ENCODE data around the gene PELI2.

Gene PELI2

DNA sequence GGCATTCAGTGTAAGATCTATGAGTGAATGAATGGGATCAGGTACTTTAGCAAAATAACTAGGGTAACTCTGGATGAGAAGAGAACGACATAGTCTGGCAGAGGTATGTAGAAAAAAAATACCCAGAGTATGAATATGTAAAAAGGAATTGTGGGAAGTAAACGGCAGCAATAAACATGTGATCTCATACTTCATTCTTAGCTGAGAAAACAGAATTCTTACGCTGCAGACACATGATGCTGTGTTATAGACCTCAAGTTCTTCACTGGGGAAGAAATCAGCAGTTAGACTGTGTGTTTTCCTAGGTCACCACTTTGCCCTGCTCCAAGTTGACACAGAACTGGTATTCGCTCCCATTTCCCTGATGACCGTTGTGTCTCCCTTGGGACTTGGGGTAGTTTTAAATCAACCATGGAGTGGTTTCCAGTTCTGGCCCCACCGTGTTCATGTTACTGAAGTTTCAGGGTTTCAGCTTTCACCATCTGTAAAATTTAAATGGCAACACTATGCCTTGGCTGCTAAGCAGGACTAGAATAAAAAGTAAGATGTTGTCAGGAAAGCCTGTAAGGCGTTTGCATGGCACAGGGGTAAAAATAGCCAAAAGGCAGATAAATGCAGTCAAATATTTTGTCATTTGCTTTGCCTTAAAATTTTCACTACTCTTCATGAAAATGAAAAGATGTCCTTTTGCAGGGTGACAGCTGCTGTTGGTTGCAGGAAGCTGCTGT, 223.7 kb downstream of the PELI2 start:
- Histone ChIP-seq H3K9me3 (replicated peaks; ENCODE audit: insufficient read depth, low read length) (no peaks in the 10 kb centered on the region), H3K9ac (ENCODE audit: low read length) (no peak overlapping the region), H3K4me2 (ENCODE audit: low read depth, low read length) (no peak overlapping the region), H3K4me3 (ENCODE audit: low read length) (no peak overlapping the region), H3F3A (ENCODE audit: insufficient read depth, low read length) (no peaks in the 10 kb centered on the region), H2AFZ (ENCODE audit: low read length) (no peak overlapping the region), H3K36me3 (replicated peaks; ENCODE audit: insufficient read depth, low read length) (no peaks in the 10 kb centered on the region), H4K20me1 (ENCODE audit: insufficient read depth, low read length) (no peaks in the 10 kb centered on the region), H3K4me1 (ENCODE audit: low read length) (no peaks in the 10 kb centered on the region), H3K27me3 (replicated peaks; ENCODE audit: insufficient read depth, low read length) (no peaks in the 10 kb centered on the region), H3K27ac (ENCODE audit: low read length) (no peak overlapping the region), H3K79me2 (ENCODE audit: low read length) (no peaks in the 10 kb centered on the region), H3K9me2 (replicated peaks; ENCODE audit: insufficient read depth, low read length) (no peaks in the 10 kb centered on the region)
- TF ChIP-seq, protein P1, sequence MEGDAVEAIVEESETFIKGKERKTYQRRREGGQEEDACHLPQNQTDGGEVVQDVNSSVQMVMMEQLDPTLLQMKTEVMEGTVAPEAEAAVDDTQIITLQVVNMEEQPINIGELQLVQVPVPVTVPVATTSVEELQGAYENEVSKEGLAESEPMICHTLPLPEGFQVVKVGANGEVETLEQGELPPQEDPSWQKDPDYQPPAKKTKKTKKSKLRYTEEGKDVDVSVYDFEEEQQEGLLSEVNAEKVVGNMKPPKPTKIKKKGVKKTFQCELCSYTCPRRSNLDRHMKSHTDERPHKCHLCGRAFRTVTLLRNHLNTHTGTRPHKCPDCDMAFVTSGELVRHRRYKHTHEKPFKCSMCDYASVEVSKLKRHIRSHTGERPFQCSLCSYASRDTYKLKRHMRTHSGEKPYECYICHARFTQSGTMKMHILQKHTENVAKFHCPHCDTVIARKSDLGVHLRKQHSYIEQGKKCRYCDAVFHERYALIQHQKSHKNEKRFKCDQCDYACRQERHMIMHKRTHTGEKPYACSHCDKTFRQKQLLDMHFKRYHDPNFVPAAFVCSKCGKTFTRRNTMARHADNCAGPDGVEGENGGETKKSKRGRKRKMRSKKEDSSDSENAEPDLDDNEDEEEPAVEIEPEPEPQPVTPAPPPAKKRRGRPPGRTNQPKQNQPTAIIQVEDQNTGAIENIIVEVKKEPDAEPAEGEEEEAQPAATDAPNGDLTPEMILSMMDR (IDR thresholded peaks at IDR 0.05; ENCODE audit: low read length) = no peak
- DNase-seq = no peak

DNA sequence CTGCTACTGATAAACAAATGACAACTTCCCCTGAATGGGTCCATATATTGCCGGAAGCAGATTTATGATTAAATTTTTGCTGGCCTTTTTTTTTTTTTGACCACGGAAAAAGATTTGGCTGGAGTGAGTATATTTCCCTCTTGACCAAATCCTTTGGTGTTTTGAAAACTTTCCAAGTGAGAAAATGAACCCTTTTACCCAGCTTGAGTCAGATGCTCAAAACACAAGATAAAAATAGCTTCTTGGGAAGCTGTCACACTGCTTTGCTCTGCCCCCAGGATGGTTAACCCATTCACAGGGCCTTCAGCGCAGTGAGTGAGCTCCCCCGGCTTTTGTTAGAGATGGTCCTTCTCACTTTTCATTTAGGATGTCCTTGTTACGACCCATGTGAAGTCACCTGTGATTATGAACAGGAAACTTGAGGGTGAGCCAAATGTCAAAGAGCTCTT, 224.3 kb downstream of the PELI2 start:
- Histone ChIP-seq H3K27me3 (replicated peaks; ENCODE audit: insufficient read depth, low read length) (no peaks in the 10 kb centered on the region), H3K4me2 (ENCODE audit: low read depth, low read length) (no peak overlapping the region), H2AFZ (ENCODE audit: low read length) (no peak overlapping the region), H3K4me1 (ENCODE audit: low read length) (no peaks in the 10 kb centered on the region), H3K36me3 (replicated peaks; ENCODE audit: insufficient read depth, low read length) (no peaks in the 10 kb centered on the region), H3F3A (ENCODE audit: insufficient read depth, low read length) (no peaks in the 10 kb centered on the region), H3K4me3 (ENCODE audit: low read length) (no peak overlapping the region), H3K79me2 (ENCODE audit: low read length) (no peaks in the 10 kb centered on the region), H3K9me2 (replicated peaks; ENCODE audit: insufficient read depth, low read length) (no peaks in the 10 kb centered on the region), H3K9me3 (replicated peaks; ENCODE audit: insufficient read depth, low read length) (no peaks in the 10 kb centered on the region), H3K27ac (ENCODE audit: low read length) (no peak overlapping the region), H3K9ac (ENCODE audit: low read length) (no peak overlapping the region), H4K20me1 (ENCODE audit: insufficient read depth, low read length) (no peaks in the 10 kb centered on the region)
- DNase-seq = no peak
- TF ChIP-seq EZH2 (optimal IDR thresholded peaks at IDR 0.05; ENCODE audit: low read depth, low read length) (no peak), EZH2phosphoT487 (IDR thresholded peaks at IDR 0.05; ENCODE audit: low read length) (no peak)
- TF ChIP-seq, protein P1 (IDR thresholded peaks at IDR 0.05; ENCODE audit: low read length) = no peak

DNA sequence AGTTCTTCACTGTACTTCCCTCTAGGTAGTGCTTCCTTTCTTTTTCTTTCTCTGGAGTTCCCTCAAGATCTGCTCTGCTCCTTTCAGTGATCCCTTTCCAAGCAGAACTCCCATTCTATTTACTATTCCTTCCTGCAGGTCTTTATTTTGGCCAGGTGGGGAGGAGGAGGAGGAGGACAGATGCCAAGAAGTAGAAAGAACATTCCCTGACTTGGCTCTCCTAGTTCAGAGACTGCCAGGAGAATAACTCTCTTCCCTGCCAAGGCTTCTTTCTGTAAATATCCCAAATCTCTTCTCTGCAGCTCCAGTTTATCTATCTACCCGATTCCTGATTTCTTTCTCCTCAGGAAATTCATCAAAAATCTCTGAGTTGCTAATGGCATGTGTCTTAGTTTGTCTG, 231.7 kb downstream of the PELI2 start:
- no peak overlapping the region for H3K9ac ChIP-seq (ENCODE audit: low read length)
- H3F3A ChIP-seq (ENCODE audit: insufficient read depth, low read length) = no peaks in the 10 kb centered on the region
- no peaks in the 10 kb centered on the region for H3K4me1 ChIP-seq (ENCODE audit: low read length)
- H3K79me2 ChIP-seq (ENCODE audit: low read length) = no peaks in the 10 kb centered on the region
- H3K9me3 ChIP-seq (replicated peaks; ENCODE audit: insufficient read depth, low read length) = no peaks in the 10 kb centered on the region
- TF ChIP-seq, protein P1 (IDR thresholded peaks at IDR 0.05; ENCODE audit: low read length) = no peak
- TF ChIP-seq EZH2 (optimal IDR thresholded peaks at IDR 0.05; ENCODE audit: low read depth, low read length) (no peak), EZH2phosphoT487 (IDR thresholded peaks at IDR 0.05; ENCODE audit: low read length) (no peak)
- no peaks in the 10 kb centered on the region for H3K27me3 ChIP-seq (replicated peaks; ENCODE audit: insufficient read depth, low read length)
- no peaks in the 10 kb centered on the region for H3K36me3 ChIP-seq (replicated peaks; ENCODE audit: insufficient read depth, low read length)
- no peak for DNase-seq
- H3K4me2 ChIP-seq (ENCODE audit: low read depth, low read length) = no peak overlapping the region
- H3K9me2 ChIP-seq (replicated peaks; ENCODE audit: insufficient read depth, low read length) = no peaks in the 10 kb centered on the region
- no peak overlapping the region for H2AFZ ChIP-seq (ENCODE audit: low read length)
- no peak overlapping the region for H3K4me3 ChIP-seq (ENCODE audit: low read length)
- no peaks in the 10 kb centered on the region for H4K20me1 ChIP-seq (ENCODE audit: insufficient read depth, low read length)
- H3K27ac ChIP-seq (ENCODE audit: low read length) = no peak overlapping the region
